Measurements from ENCODE around the gene MOV10L1. TPM values are rescaled to one million over a fixed set of nuclear protein-coding genes. Genes with fewer than 3 reads are reported as not detected.

MOV10L1 gene
- total and polyA plus RNA-seq, 9 of the 15 experiments (the other 6 are each of a cell fraction or from before 2014, with no cell fraction given): 0.06 to 0.43 (median 0.15) TPM

DNA sequence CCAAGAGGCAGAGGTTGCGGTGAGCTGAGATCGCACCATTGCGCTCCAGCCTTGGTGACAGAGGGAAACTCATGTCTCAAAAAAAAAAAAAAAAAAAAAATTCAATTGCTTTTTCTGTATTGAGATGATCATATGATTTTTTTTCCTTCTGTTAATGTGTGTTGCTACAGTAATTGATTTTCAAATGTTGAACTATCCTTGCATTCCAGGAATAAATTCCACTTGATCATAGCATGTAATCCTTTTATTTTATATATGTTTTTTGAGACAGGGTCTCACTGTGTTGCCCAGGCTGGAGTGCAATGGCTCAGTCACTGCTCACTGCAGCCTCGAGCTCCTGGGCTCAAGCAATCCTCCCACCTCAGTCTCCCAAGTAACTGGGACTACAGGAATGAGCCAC, 33.3 kb downstream of the MOV10L1 start (continued):
- TF ChIP-seq, protein P1, sequence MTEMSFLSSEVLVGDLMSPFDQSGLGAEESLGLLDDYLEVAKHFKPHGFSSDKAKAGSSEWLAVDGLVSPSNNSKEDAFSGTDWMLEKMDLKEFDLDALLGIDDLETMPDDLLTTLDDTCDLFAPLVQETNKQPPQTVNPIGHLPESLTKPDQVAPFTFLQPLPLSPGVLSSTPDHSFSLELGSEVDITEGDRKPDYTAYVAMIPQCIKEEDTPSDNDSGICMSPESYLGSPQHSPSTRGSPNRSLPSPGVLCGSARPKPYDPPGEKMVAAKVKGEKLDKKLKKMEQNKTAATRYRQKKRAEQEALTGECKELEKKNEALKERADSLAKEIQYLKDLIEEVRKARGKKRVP (CRISPR knock-in tag; IDR thresholded peaks at IDR 0.05): no peak
- TF ChIP-seq NCOA6 (IDR thresholded peaks at IDR 0.05): no peak
- TF ChIP-seq PHB (CRISPR knock-in tag; IDR thresholded peaks at IDR 0.05): no peak
- TF ChIP-seq ZZZ3 (IDR thresholded peaks at IDR 0.05): no peak
- no peak for TF ChIP-seq HDAC3 (IDR thresholded peaks at IDR 0.05; ENCODE audit: borderline replicate concordance, partially characterized antibody)
- TF ChIP-seq, protein P2, sequence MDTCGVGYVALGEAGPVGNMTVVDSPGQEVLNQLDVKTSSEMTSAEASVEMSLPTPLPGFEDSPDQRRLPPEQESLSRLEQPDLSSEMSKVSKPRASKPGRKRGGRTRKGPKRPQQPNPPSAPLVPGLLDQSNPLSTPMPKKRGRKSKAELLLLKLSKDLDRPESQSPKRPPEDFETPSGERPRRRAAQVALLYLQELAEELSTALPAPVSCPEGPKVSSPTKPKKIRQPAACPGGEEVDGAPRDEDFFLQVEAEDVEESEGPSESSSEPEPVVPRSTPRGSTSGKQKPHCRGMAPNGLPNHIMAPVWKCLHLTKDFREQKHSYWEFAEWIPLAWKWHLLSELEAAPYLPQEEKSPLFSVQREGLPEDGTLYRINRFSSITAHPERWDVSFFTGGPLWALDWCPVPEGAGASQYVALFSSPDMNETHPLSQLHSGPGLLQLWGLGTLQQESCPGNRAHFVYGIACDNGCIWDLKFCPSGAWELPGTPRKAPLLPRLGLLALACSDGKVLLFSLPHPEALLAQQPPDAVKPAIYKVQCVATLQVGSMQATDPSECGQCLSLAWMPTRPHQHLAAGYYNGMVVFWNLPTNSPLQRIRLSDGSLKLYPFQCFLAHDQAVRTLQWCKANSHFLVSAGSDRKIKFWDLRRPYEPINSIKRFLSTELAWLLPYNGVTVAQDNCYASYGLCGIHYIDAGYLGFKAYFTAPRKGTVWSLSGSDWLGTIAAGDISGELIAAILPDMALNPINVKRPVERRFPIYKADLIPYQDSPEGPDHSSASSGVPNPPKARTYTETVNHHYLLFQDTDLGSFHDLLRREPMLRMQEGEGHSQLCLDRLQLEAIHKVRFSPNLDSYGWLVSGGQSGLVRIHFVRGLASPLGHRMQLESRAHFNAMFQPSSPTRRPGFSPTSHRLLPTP (IDR thresholded peaks at IDR 0.05; ENCODE audit: borderline replicate concordance, extremely low read depth, insufficient read length): no peak
- TF ChIP-seq ZNF121 (CRISPR knock-in tag; conservative IDR thresholded peaks at IDR 0.05): 0 out of 2 replicates have a peak, but pooled peaks have one; percentile 17
- TF ChIP-seq, protein P3, sequence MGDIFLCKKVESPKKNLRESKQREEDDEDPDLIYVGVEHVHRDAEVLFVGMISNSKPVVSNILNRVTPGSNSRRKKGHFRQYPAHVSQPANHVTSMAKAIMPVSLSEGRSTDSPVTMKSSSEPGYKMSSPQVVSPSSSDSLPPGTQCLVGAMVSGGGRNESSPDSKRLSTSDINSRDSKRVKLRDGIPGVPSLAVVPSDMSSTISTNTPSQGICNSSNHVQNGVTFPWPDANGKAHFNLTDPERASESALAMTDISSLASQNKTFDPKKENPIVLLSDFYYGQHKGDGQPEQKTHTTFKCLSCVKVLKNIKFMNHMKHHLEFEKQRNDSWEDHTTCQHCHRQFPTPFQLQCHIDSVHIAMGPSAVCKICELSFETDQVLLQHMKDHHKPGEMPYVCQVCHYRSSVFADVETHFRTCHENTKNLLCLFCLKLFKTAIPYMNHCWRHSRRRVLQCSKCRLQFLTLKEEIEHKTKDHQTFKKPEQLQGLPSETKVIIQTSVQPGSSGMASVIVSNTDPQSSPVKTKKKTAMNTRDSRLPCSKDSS (IDR thresholded peaks at IDR 0.05; ENCODE audit: low read depth, partially characterized antibody): peak; percentile 59
- peak in 1 of 2 experiments; percentile 90; a peak in 2 of 3 replicates for TF ChIP-seq CBX3 (IDR thresholded peaks at IDR 0.05; ENCODE audit: borderline replicate concordance in 1 of 2, low read length in 2 of 2)
- TF ChIP-seq, protein P4, sequence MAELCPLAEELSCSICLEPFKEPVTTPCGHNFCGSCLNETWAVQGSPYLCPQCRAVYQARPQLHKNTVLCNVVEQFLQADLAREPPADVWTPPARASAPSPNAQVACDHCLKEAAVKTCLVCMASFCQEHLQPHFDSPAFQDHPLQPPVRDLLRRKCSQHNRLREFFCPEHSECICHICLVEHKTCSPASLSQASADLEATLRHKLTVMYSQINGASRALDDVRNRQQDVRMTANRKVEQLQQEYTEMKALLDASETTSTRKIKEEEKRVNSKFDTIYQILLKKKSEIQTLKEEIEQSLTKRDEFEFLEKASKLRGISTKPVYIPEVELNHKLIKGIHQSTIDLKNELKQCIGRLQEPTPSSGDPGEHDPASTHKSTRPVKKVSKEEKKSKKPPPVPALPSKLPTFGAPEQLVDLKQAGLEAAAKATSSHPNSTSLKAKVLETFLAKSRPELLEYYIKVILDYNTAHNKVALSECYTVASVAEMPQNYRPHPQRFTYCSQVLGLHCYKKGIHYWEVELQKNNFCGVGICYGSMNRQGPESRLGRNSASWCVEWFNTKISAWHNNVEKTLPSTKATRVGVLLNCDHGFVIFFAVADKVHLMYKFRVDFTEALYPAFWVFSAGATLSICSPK (IDR thresholded peaks at IDR 0.05; ENCODE audit: borderline replicate concordance): no peak
- 0 out of 2 replicates have a peak, but pooled peaks have one; percentile 41 for TF ChIP-seq TRIM28 (IDR thresholded peaks at IDR 0.05)
- TF ChIP-seq MNT (conservative IDR thresholded peaks at IDR 0.05): no peak
- TF ChIP-seq HDAC1 (IDR thresholded peaks at IDR 0.05): no peak
- no peak for TF ChIP-seq POLR3G (IDR thresholded peaks at IDR 0.05; ENCODE audit: extremely low read depth, insufficient read length, insufficient replicate concordance)
- TF ChIP-seq ZNF41 (CRISPR knock-in tag; conservative IDR thresholded peaks at IDR 0.05): no peak
- no peak for TF ChIP-seq PREB (CRISPR knock-in tag; IDR thresholded peaks at IDR 0.05)
- no peak for TF ChIP-seq ZNF174 (CRISPR knock-in tag; IDR thresholded peaks at IDR 0.05)

All from K562 (cell line).